Measurements from ENCODE around the gene NR2F2.

GRCh38 chr15:96328877-96329195, 1.7 kb upstream of the NR2F2 start:
- TF ChIP-seq POLR2AphosphoS5 (IDR thresholded peaks at IDR 0.05; ENCODE audit: low read depth, low read length) (no peak), TAF1 (IDR thresholded peaks at IDR 0.05; ENCODE audit: borderline replicate concordance, insufficient read depth, low read length) (no peak)

All from PFSK-1 (cell line).